Prostate gland (tissue), 2 donors: Measurements from ENCODE around the gene TMEM8B.

Experiments
- POLR2A ChIP-seq: fragments of 450-650 bp; IDR thresholded peaks from one replicate; pipeline ENCODE4 v1.6.1; 2016; ENCODE audit warnings: antibody characterized with exemption, mild to moderate bottlenecking
- POLR2AphosphoS5 ChIP-seq: sonication (generic); formaldehyde crosslinking; IDR thresholded peaks from one replicate; pipeline ENCODE4 v1.6.1; 2017; ENCODE audit warnings: antibody characterized with exemption
- TF ChIP-seq, protein P1 (sequence below), 4 experiments: fragments of 200-600 bp in 2 of 4; fragments of 450-650 bp in 2 of 4; sonication (generic) in 2 of 4; IDR thresholded peaks; 1 replicate in 3 of 4; 2 replicates in 1 of 4; pipeline ENCODE4 v1.5.1; 2016 to 2019; ENCODE audit warnings: antibody characterized with exemption in 4 of 4, mild to moderate bottlenecking in 2 of 4, moderate library complexity in 2 of 4

DNA sequence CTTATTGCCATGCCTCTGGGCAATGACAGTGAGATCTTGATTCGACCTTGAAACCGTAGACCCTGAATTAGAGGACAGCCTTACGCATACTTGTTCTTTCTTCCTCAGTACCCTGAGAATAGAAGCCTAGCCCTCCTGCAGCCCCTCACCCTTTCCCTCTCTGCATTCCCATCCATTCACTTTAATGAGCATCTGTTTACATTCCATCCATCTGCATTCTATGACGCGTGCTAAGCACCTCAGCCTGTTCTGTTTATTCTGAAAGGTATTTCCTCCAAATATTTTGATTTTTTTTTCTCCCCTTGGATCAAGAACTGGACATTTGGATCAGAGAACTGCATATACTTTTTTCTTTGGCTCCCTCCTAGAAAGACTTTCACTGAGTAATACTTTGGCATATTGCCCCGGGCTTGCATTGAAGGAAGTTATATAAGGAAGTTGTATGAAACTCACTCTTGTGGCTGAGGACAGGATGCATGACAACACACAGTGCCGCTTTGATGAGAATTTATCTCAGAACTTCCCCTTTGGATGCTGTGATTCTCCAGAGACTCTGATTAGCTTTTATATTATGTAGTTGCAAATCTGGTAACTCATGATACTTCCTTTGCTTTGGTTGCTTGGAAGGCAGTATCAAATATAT lies 15.7 kb downstream of the TMEM8B start:
- peak; percentile 78 for TF ChIP-seq POLR2AphosphoS5
- TF ChIP-seq, protein P1, sequence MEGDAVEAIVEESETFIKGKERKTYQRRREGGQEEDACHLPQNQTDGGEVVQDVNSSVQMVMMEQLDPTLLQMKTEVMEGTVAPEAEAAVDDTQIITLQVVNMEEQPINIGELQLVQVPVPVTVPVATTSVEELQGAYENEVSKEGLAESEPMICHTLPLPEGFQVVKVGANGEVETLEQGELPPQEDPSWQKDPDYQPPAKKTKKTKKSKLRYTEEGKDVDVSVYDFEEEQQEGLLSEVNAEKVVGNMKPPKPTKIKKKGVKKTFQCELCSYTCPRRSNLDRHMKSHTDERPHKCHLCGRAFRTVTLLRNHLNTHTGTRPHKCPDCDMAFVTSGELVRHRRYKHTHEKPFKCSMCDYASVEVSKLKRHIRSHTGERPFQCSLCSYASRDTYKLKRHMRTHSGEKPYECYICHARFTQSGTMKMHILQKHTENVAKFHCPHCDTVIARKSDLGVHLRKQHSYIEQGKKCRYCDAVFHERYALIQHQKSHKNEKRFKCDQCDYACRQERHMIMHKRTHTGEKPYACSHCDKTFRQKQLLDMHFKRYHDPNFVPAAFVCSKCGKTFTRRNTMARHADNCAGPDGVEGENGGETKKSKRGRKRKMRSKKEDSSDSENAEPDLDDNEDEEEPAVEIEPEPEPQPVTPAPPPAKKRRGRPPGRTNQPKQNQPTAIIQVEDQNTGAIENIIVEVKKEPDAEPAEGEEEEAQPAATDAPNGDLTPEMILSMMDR (IDR thresholded peaks at IDR 0.05) = no peak
- TF ChIP-seq POLR2A = no peak
